Measurements from ENCODE around the gene ULBP3. TPM values are rescaled to one million over a fixed set of nuclear protein-coding genes. Genes with fewer than 3 reads are reported as not detected.

ULBP3 gene
- total RNA-seq, 1 donor from 2014 or later: 1.7 TPM

GRCh38 chr6:150033207-150033771 lies 35.6 kb downstream of the ULBP3 start:
- intact Hi-C loops (cut with DNase I): no loop called here
- Histone ChIP-seq H3K36me3 (no peaks in the 10 kb centered on the region), H3K27me3 (peaks cover 6% of the 10 kb centered on the region), H3K27ac (no peak overlapping the region), H3K4me1 (peaks cover 12% of the 10 kb centered on the region), H3K9me3 (no peaks in the 10 kb centered on the region), H3K4me3 (no peak overlapping the region)
- TF ChIP-seq POLR2AphosphoS5 (IDR thresholded peaks at IDR 0.05; ENCODE audit: insufficient read depth in 1 of 2, low read depth in 1 of 2): no peak
- no peak for TF ChIP-seq CTCF (IDR thresholded peaks at IDR 0.05)
- TF ChIP-seq POLR2A (IDR thresholded peaks at IDR 0.05): no peak
- DNase-seq (ENCODE audit: extremely low spot score in 2 of 2): peak in 1 of 2 donors; percentile 93

- no peak for TF ChIP-seq POLR2A (IDR thresholded peaks at IDR 0.05)
Measured at GRCh38 chr6:150032598-150032997, 36.3 kb downstream of the ULBP3 start.

GRCh38 chr6:150030611-150031010 lies 38.3 kb downstream of the ULBP3 start:
- Histone ChIP-seq H3K4me1 (peaks cover 10% of the 10 kb centered on the region), H3K27me3 (no peaks in the 10 kb centered on the region), H3K9me3 (no peaks in the 10 kb centered on the region), H3K36me3 (no peaks in the 10 kb centered on the region), H3K4me3 (no peak overlapping the region), H3K27ac (no peak overlapping the region)
- DNase-seq (ENCODE audit: extremely low spot score in 2 of 2): no peak
- TF ChIP-seq POLR2AphosphoS5 (IDR thresholded peaks at IDR 0.05; ENCODE audit: insufficient read depth in 1 of 2, low read depth in 1 of 2): no peak
- no peak for TF ChIP-seq POLR2A (IDR thresholded peaks at IDR 0.05)
- TF ChIP-seq CTCF (IDR thresholded peaks at IDR 0.05): no peak
- intact Hi-C loops (cut with DNase I): no loop called here

More at GRCh38 chr6:150032598-150032997, 36.3 kb downstream of the ULBP3 start:
- no peaks in the 10 kb centered on the region for H3K27me3 ChIP-seq
- intact Hi-C loops (cut with DNase I): no loop called here
- no peaks in the 10 kb centered on the region for H3K36me3 ChIP-seq
- peaks cover 5% of the 10 kb centered on the region for H3K4me1 ChIP-seq
- H3K4me3 ChIP-seq: no peak overlapping the region
- H3K27ac ChIP-seq: no peak overlapping the region
- H3K9me3 ChIP-seq: no peaks in the 10 kb centered on the region
- peak in 1 of 2 donors; percentile 52 for DNase-seq (ENCODE audit: extremely low spot score in 2 of 2)

- H3K27ac ChIP-seq: no peak overlapping the region
- no peak for TF ChIP-seq CTCF (IDR thresholded peaks at IDR 0.05)
- TF ChIP-seq POLR2A (IDR thresholded peaks at IDR 0.05): no peak
- no peak for TF ChIP-seq POLR2AphosphoS5 (IDR thresholded peaks at IDR 0.05; ENCODE audit: insufficient read depth in 1 of 2, low read depth in 1 of 2)
- no peak overlapping the region for H3K4me3 ChIP-seq
- intact Hi-C loops (cut with DNase I): no loop called here
- H3K4me1 ChIP-seq: peaks cover 19% of the 10 kb centered on the region
- no peaks in the 10 kb centered on the region for H3K9me3 ChIP-seq
- peaks cover 2% of the 10 kb centered on the region for H3K27me3 ChIP-seq
- DNase-seq (ENCODE audit: extremely low spot score in 2 of 2): peak in 1 of 2 donors; percentile 34
- no peaks in the 10 kb centered on the region for H3K36me3 ChIP-seq
Measured at GRCh38 chr6:150029749-150030148, 39.2 kb downstream of the ULBP3 start.

GRCh38 chr6:150029276-150029675 lies 39.6 kb downstream of the ULBP3 start:
- intact Hi-C loops (cut with DNase I): no loop called here
- H3K27me3 ChIP-seq: peaks cover 3% of the 10 kb centered on the region
- no peaks in the 10 kb centered on the region for H3K36me3 ChIP-seq
- H3K4me1 ChIP-seq: peaks cover 19% of the 10 kb centered on the region
- no peaks in the 10 kb centered on the region for H3K9me3 ChIP-seq
- peak in 1 of 2 donors; percentile 58 for DNase-seq (ENCODE audit: extremely low spot score in 2 of 2)
- no peak overlapping the region for H3K27ac ChIP-seq
- H3K4me3 ChIP-seq: no peak overlapping the region
- TF ChIP-seq POLR2A (IDR thresholded peaks at IDR 0.05) (no peak), CTCF (IDR thresholded peaks at IDR 0.05) (no peak), POLR2AphosphoS5 (IDR thresholded peaks at IDR 0.05; ENCODE audit: insufficient read depth in 1 of 2, low read depth in 1 of 2) (no peak)
